Measurements from ENCODE around the gene C16orf95. TPM values are rescaled to one million over a fixed set of nuclear protein-coding genes. Genes with fewer than 3 reads are reported as not detected.

C16orf95 gene
- polyA plus RNA-seq, 1 donor from 2014 or later = 5.9 TPM

DNA sequence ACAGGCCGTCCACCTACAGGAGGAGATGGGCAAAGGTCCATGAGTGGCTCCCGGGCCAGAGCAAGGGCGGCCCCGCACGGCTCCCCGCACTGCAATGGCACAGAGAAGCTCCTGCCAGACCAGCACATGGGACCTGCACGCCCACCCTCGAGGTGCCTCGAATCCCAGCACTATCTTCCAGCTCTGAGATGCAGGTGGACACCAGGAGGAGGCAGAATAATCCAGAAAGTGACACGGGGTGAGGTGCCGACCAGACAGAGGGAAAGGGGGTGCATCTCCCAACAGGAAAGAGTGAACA is 26.5 kb upstream of the C16orf95 start:
- Histone ChIP-seq H3K9me2 (ENCODE audit: insufficient read depth, low read length) (no peaks in the 10 kb centered on the region), H3K36me3 (ENCODE audit: insufficient read depth, low read length) (no peaks in the 10 kb centered on the region), H2AFZ (ENCODE audit: low read depth, low read length) (no peak overlapping the region), H3K9me3 (ENCODE audit: low read length) (no peaks in the 10 kb centered on the region), H3K4me3 (ENCODE audit: low read length) (no peak overlapping the region), H3K79me2 (replicated peaks; ENCODE audit: insufficient read depth, low read length) (no peaks in the 10 kb centered on the region), H3K9ac (ENCODE audit: low read length) (no peak overlapping the region), H3K4me2 (ENCODE audit: low read length) (no peak overlapping the region), H3K27ac (ENCODE audit: low read length) (no peak overlapping the region), H3K27me3 (ENCODE audit: insufficient read depth, low read depth, low read length) (no peaks in the 10 kb centered on the region), H3F3A (ENCODE audit: insufficient read depth, low read length, poor library complexity, severe bottlenecking) (no peaks in the 10 kb centered on the region), H4K20me1 (ENCODE audit: insufficient read depth) (no peaks in the 10 kb centered on the region)
- TF ChIP-seq SMC3 (conservative IDR thresholded peaks at IDR 0.05; ENCODE audit: poor library complexity) (no peak), POLR2AphosphoS5 (IDR thresholded peaks at IDR 0.05) (no peak), TAF1 (IDR thresholded peaks at IDR 0.05; ENCODE audit: low read depth) (no peak), EP300 (conservative IDR thresholded peaks at IDR 0.05; ENCODE audit: poor library complexity, severe bottlenecking) (no peak), EZH2 (IDR thresholded peaks at IDR 0.05; ENCODE audit: borderline replicate concordance, insufficient read depth, low read length, poor library complexity, severe bottlenecking) (no peak), RAD21 (conservative IDR thresholded peaks at IDR 0.05) (no peak), MXI1 (conservative IDR thresholded peaks at IDR 0.05; ENCODE audit: poor library complexity, severe bottlenecking) (no peak)
- TF ChIP-seq, protein P1, sequence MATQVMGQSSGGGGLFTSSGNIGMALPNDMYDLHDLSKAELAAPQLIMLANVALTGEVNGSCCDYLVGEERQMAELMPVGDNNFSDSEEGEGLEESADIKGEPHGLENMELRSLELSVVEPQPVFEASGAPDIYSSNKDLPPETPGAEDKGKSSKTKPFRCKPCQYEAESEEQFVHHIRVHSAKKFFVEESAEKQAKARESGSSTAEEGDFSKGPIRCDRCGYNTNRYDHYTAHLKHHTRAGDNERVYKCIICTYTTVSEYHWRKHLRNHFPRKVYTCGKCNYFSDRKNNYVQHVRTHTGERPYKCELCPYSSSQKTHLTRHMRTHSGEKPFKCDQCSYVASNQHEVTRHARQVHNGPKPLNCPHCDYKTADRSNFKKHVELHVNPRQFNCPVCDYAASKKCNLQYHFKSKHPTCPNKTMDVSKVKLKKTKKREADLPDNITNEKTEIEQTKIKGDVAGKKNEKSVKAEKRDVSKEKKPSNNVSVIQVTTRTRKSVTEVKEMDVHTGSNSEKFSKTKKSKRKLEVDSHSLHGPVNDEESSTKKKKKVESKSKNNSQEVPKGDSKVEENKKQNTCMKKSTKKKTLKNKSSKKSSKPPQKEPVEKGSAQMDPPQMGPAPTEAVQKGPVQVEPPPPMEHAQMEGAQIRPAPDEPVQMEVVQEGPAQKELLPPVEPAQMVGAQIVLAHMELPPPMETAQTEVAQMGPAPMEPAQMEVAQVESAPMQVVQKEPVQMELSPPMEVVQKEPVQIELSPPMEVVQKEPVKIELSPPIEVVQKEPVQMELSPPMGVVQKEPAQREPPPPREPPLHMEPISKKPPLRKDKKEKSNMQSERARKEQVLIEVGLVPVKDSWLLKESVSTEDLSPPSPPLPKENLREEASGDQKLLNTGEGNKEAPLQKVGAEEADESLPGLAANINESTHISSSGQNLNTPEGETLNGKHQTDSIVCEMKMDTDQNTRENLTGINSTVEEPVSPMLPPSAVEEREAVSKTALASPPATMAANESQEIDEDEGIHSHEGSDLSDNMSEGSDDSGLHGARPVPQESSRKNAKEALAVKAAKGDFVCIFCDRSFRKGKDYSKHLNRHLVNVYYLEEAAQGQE (IDR thresholded peaks at IDR 0.05; ENCODE audit: borderline replicate concordance) = no peak
- TF ChIP-seq, protein P2, sequence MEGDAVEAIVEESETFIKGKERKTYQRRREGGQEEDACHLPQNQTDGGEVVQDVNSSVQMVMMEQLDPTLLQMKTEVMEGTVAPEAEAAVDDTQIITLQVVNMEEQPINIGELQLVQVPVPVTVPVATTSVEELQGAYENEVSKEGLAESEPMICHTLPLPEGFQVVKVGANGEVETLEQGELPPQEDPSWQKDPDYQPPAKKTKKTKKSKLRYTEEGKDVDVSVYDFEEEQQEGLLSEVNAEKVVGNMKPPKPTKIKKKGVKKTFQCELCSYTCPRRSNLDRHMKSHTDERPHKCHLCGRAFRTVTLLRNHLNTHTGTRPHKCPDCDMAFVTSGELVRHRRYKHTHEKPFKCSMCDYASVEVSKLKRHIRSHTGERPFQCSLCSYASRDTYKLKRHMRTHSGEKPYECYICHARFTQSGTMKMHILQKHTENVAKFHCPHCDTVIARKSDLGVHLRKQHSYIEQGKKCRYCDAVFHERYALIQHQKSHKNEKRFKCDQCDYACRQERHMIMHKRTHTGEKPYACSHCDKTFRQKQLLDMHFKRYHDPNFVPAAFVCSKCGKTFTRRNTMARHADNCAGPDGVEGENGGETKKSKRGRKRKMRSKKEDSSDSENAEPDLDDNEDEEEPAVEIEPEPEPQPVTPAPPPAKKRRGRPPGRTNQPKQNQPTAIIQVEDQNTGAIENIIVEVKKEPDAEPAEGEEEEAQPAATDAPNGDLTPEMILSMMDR (IDR thresholded peaks at IDR 0.05; ENCODE audit: poor library complexity, severe bottlenecking) = no peak

DNA sequence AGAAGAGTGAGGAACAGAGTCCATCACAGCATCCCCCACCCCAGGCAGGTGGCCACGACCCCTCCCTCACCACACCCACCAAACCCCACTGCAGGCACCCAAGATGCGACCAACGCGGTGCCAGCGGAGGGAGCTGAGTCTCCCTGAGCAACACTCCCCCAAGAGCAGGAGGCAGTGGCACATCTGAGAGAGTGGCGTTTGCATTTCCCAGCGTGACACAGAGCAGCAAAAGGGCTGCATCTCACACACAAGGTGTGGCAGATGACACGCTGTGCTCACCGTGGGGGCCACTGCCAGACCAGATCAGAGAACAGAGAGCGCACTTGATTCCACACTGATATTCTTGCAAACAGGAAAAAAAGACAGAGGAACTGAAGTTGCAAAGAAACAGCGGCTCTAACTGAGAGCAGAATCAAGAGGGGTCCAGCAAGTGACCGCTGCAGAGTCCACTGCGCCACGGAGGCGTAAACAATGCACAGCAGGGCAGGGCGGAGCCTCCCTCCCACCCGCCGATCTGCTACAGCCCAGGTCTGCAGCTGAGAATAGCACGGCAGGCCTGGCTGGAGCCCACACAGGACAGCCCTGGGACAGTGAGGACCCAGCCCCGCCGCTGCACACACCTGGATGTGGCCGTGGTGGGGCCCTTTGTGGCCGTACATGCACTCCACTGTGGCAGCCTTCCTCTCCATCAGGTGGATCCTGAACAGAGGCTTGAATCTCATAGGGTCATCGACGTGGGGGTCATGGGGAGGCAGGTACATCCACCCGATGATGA is 26.0 kb upstream of the C16orf95 start:
- H3K9me3 ChIP-seq (ENCODE audit: low read length) = no peaks in the 10 kb centered on the region
- H3K79me2 ChIP-seq (replicated peaks; ENCODE audit: insufficient read depth, low read length) = no peaks in the 10 kb centered on the region
- no peak overlapping the region for H3K4me2 ChIP-seq (ENCODE audit: low read length)
- H3K9me2 ChIP-seq (ENCODE audit: insufficient read depth, low read length) = no peaks in the 10 kb centered on the region
- TF ChIP-seq EP300 (conservative IDR thresholded peaks at IDR 0.05; ENCODE audit: poor library complexity, severe bottlenecking) (no peak), RAD21 (conservative IDR thresholded peaks at IDR 0.05) (no peak), POLR2AphosphoS5 (IDR thresholded peaks at IDR 0.05) (no peak), EZH2 (IDR thresholded peaks at IDR 0.05; ENCODE audit: borderline replicate concordance, insufficient read depth, low read length, poor library complexity, severe bottlenecking) (no peak), SMC3 (conservative IDR thresholded peaks at IDR 0.05; ENCODE audit: poor library complexity) (no peak), TAF1 (IDR thresholded peaks at IDR 0.05; ENCODE audit: low read depth) (no peak), MXI1 (conservative IDR thresholded peaks at IDR 0.05; ENCODE audit: poor library complexity, severe bottlenecking) (no peak)
- TF ChIP-seq, protein P1 (IDR thresholded peaks at IDR 0.05; ENCODE audit: borderline replicate concordance) = no peak
- TF ChIP-seq, protein P2 (IDR thresholded peaks at IDR 0.05; ENCODE audit: poor library complexity, severe bottlenecking) = no peak
- H3K4me3 ChIP-seq (ENCODE audit: low read length) = no peak overlapping the region
- H2AFZ ChIP-seq (ENCODE audit: low read depth, low read length) = no peak overlapping the region
- H3K27me3 ChIP-seq (ENCODE audit: insufficient read depth, low read depth, low read length) = no peaks in the 10 kb centered on the region
- no peak overlapping the region for H3K27ac ChIP-seq (ENCODE audit: low read length)
- no peaks in the 10 kb centered on the region for H4K20me1 ChIP-seq (ENCODE audit: insufficient read depth)
- no peak overlapping the region for H3K9ac ChIP-seq (ENCODE audit: low read length)
- H3K36me3 ChIP-seq (ENCODE audit: insufficient read depth, low read length) = no peaks in the 10 kb centered on the region
- H3F3A ChIP-seq (ENCODE audit: insufficient read depth, low read length, poor library complexity, severe bottlenecking) = no peaks in the 10 kb centered on the region

Measured in neural cell (in vitro differentiated cells).